Activated CD4-positive, CD25-positive, alpha-beta regulatory T cell (primary cell): ENCODE data around the gene DEPDC4.
A peak's percentile ranks its signal among the peaks of the same experiment; 100 is the strongest.
"Not testable (repeated sequence)": the region's sequence is repeated elsewhere in the genome, so short reads cannot be mapped to it uniquely, and the experiment has no call there.

Experiments
- DNase-seq, 4 experiments: peaks; one replicate each; lab custom pipeline; 2025; lab: John Stamatoyannopoulos, UW

Gene DEPDC4

GRCh38 chr12:100266835-100267602, at the start of gene DEPDC4, which contains the start of gene SCYL2:
DEPDC4 (minus strand) TSS chr12:100267079; CDS start chr12:100267076, 3 bp downstream.
SCYL2 (plus strand) TSS chr12:100267177; CDS start chr12:100282971, 15,794 bp downstream.
- peak; percentile 87 to 96 (median 91) for DNase-seq

GRCh38 chr12:100311317-100311716, 44.4 kb upstream of the DEPDC4 start:
- DNase-seq: no peak

- DNase-seq: not testable (repeated sequence)
These were observed 41.3 kb upstream of the DEPDC4 start for GRCh38 chr12:100308138-100308537.

GRCh38 chr12:100304334-100304733, 37.5 kb upstream of the DEPDC4 start:
- DNase-seq: not testable (repeated sequence)

GRCh38 chr12:100303831-100304230, 37.0 kb upstream of the DEPDC4 start:
- DNase-seq: no peak

- DNase-seq: no peak
These were observed 35.2 kb upstream of the DEPDC4 start for GRCh38 chr12:100302081-100302480.

- DNase-seq: no peak
These were observed 29.1 kb upstream of the DEPDC4 start for GRCh38 chr12:100295764-100296555.

- DNase-seq: not testable (repeated sequence)
These were observed 27.5 kb upstream of the DEPDC4 start for GRCh38 chr12:100294366-100294765.

- DNase-seq: no peak
These were observed 26.1 kb upstream of the DEPDC4 start for GRCh38 chr12:100293017-100293416.

- no peak for DNase-seq
These were observed 23.1 kb upstream of the DEPDC4 start for GRCh38 chr12:100290016-100290415.

GRCh38 chr12:100289038-100289437, 22.2 kb upstream of the DEPDC4 start:
- no peak for DNase-seq

GRCh38 chr12:100284556-100284955, 17.7 kb upstream of the DEPDC4 start:
- DNase-seq: not testable (repeated sequence)

GRCh38 chr12:100279607-100280244, 12.8 kb upstream of the DEPDC4 start:
- DNase-seq: no peak

GRCh38 chr12:100279159-100279558, 12.3 kb upstream of the DEPDC4 start:
- DNase-seq: no peak

GRCh38 chr12:100274291-100274690, 7.4 kb upstream of the DEPDC4 start:
- DNase-seq: no peak

GRCh38 chr12:100273782-100274181, 6.9 kb upstream of the DEPDC4 start:
- no peak for DNase-seq

- DNase-seq: no peak
These were observed 2.1 kb upstream of the DEPDC4 start for GRCh38 chr12:100268835-100269564.

GRCh38 chr12:100267603-100268281, 863 bp upstream of the DEPDC4 start:
- DNase-seq: no peak

- DNase-seq: peak in 1 of 4 experiments; percentile 91
These were observed 369 bp downstream of the DEPDC4 start for GRCh38 chr12:100266585-100266834.

- no peak for DNase-seq
These were observed 921 bp downstream of the DEPDC4 start for GRCh38 chr12:100265732-100266584.
